Esophagus squamous epithelium (tissue), 4 donors: Measurements from ENCODE around the gene ARID3A.

Experiments
- CTCF ChIP-seq, 6 experiments: fragments of 450-650 bp in 4 of 6; fragments of 200-600 bp in 2 of 6; sonication (generic) in 2 of 6; IDR thresholded peaks; one replicate each; pipeline ENCODE4 v1.5.1; 2016 to 2019; ENCODE audit warnings: antibody characterized with exemption in 6 of 6, mild to moderate bottlenecking in 4 of 6, moderate library complexity in 4 of 6
- POLR2A ChIP-seq, 4 donors: fragments of 450-650 bp; IDR thresholded peaks; one replicate each; pipeline ENCODE4 v1.6.1; 2017; ENCODE audit warnings: antibody characterized with exemption in 4 of 4, mild to moderate bottlenecking in 4 of 4, moderate library complexity in 3 of 4

- no peak for TF ChIP-seq CTCF (IDR thresholded peaks at IDR 0.05)
- TF ChIP-seq POLR2A (IDR thresholded peaks at IDR 0.05), result no peak
Observed at GRCh38 chr19:993831-994393, 68.1 kb downstream of the ARID3A start.
